HS-27A (cell line): ENCODE data around the gene NKAPL.

ENCODE experiments used
- DNase-seq: peaks from one replicate; pipeline ENCODE4 v3.0.0-alpha.2; 2012; ENCODE audit warnings: low read depth, missing footprints

Gene NKAPL

DNA sequence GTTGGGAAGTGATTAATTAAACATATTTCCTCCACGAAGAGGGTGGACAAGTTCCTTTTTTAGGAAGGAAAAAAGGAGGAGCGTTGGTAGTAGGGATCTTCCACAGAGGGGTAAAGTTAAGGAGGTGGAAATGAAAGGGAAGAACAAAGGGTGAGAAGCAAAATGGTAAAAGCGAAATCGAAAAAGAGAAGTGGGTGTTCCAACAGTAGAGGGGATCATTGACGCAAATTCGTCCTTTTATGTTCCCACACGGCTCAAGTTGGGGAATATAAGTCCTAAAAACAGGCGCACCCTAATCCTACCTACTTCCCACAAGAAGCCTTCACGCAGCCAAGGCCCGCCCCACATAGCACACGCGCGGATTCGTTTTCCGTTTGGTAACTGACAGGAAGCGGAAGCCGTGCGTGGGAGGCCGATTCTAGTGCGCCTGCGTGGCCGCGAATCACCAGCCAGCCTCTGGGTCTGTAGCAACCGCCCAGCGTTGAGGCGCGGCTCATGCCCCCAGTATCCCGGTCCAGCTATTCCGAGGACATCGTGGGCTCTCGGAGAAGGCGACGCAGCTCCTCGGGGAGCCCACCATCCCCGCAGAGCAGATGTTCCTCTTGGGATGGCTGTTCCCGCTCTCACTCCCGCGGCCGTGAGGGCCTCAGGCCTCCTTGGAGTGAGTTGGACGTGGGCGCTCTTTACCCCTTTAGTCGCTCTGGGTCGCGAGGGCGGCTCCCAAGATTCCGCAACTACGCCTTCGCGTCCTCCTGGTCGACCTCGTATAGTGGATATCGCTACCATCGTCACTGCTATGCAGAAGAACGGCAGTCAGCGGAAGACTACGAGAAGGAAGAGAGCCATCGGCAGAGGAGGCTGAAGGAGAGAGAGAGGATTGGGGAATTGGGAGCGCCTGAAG lies at the start of gene NKAPL:
Gene NKAPL, plus strand, starts transcription at position 421 of the 901 bp plus-strand sequence. Its CDS starts 75 bp downstream, at position 496.
- DNase-seq: no peak

DNA sequence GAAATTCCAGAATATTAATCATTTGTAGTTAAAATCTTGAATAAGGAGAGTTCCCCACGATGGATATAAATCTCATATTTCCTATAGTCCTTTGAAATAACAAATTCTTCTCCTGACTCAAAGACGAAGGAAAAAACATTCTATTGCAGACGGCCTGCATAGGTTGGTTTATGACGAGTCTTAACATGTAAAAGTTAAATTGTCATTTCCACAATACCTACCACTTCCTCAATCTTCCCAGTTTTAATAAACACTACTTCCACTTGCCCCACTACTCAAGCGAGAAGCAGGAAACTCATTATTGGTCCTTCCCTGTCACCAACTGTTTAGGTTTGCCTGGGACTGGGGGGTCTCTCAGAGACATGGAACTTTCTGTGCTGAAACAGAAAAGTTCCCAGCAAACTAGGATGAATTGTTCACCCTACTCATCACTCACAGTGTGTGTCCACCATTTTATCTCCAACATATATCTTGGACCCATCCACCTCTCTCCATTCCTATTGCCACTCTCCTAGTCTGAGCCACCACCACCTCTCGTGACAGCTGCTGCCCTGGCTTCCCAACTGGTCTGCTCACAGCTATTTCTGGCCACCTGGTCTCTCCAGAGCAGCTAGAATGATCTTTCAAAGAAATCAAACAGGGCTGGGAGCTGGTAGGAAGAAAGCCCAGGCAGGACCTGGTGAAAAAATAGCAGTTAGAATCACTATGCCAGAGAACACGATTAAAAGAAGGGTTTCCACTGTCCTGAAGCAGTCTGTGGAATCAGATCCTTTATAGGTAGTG lies 49.2 kb upstream of the NKAPL start:
- DNase-seq: no peak

GRCh38 chr6:28211840-28212509 lies 47.1 kb upstream of the NKAPL start:
- DNase-seq: no peak

- DNase-seq: peak; percentile 88
Measured at GRCh38 chr6:28212510-28213212, 46.4 kb upstream of the NKAPL start.

DNA sequence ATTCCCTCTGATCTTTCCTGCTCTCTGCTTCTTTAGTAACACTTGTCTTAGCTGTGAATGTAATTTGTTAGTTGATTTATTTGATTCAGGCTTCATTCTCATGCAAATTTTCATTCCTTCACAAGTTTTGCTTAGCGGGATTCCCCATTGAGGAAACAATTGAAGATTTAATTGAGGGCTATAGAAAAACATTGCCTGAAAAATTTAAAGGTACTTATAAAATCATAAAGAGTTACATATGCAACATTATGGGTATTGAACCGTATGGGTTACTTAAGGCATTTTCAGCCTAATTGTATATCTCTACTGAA lies 45.9 kb upstream of the NKAPL start:
- no peak for DNase-seq

GRCh38 chr6:28215425-28215824 lies 43.7 kb upstream of the NKAPL start:
- no peak for DNase-seq

DNA sequence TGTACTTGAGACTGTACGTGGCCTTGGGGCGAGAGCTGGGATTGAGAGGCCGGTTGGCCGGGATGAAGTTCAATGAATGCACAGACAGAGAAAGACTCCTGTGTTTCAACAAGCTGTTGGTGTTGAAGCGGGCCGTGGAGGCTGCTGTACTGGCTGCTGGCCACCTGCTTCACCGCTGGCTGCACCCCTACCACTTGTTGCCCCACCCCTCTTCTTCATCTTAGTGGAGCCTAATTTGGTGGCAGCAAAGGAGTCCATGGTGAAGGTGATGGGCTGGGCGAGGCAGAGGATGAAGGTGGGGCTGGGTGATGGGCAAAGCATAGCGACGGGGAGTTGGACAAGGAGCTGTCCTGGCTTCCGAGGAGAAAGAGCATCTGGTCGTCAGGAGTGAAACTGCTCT lies 41.2 kb upstream of the NKAPL start:
- no peak for DNase-seq

- DNase-seq: no peak
Measured at GRCh38 chr6:28218312-28219248, 40.5 kb upstream of the NKAPL start.

- no peak for DNase-seq
Measured at GRCh38 chr6:28220257-28221133, 38.6 kb upstream of the NKAPL start.

DNA sequence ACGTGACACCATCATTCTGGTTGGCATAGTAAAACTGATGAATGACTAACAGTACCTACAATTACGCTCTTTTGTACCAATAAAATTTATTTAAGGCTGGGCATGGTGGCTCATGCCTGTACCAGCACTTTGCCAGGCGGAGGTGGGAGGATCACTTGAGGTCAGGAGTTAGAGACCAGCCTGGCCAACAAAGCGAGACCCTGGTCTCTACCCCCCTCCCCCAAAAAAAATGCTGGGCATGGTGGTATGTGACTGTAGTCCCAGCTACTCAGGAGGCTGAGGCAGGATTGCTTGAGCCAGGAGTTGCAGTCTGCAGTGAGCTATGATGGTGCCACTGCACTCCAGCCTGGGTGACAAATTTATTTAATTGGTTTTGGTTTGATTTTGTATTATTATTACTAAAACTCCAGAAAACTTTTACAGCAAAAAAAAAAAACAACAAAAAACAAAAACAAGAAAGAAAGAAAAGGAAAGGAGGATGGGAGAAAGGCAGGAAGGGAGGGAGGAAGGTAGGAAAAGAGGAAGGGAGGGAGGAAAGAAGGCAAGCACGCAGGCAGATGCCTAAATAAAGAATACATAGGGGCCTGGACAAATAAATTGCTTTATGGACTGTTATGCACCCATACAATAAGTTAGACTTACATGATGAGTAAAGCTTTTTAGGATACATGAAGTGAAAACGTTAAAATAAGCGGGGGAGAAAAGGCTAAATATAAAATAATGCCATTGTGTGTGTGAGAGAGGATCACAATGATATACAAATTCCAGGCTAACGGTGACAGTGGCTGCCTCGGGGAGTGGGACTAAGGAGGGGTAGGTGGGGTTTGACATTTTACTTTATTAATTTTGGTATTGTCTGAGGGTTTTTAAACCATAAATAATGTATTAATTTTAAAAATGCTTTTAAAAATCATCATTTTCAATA lies 34.7 kb upstream of the NKAPL start:
- DNase-seq: no peak

DNA sequence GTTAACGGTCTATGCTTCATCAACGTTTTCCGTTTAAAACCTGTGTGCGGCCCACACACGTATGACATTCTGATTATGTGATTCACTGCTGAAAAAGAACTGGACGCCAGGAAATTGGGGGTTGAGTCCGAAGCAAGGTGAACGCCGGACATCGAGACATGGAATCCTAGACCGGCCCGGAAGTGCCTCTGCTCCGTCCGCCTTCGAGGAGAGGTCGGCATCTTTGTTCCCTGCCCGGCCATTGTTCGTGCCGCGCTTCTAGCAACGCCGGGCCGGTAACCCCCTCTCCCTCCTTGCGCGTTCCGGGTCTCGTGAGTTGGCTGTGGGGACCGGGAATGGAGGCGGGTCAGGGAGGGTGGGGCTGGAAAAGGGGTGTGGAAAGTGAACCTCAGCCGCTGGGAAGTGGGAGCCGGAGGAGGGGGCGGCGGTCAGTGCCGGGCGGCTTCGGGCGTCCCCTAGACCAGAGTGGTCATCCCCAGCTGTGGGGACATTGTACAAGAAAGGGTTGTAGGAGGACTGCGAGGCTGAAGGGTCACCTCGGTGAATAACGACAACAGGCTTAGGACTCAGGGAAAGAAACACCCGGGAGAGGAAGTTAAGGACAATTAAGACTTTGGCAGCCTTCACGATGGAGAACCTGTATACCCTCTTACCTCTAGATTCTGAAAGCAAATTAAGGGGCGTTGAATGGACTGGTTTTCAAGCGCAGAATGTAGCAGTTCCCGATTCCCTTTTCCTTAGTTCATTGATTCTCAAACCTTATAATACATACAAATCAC lies 33.9 kb upstream of the NKAPL start, which contains the start of gene ZSCAN9:
Gene ZSCAN9, plus strand, starts transcription at position 220 of the 779 bp plus-strand sequence. CDS start 1,810 bp downstream, outside the sequence.
- peak; percentile 91 for DNase-seq

DNA sequence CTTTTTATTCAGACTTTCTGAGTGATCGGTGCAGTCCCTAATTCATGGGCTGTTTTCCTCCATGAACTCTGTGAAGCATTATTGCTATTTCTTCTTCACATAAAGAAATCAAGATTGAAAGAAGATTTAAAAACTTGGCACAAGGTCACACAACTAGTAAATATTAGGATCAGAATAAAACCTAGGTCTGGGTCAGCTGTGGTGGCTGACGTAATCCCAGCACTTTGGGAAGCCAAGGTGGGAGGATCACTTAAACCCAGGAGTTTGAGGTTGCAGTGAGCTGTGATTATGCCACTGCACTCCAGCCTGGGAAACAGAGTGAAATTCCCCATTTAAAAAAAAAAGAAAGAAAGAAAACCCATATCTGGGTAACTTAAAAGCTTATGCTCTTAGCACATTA lies 32.6 kb upstream of the NKAPL start:
- DNase-seq: no peak

- no peak for DNase-seq
Measured at GRCh38 chr6:28232785-28233184, 26.3 kb upstream of the NKAPL start.

GRCh38 chr6:28235912-28236452 lies 23.1 kb upstream of the NKAPL start:
- DNase-seq: no peak

DNA sequence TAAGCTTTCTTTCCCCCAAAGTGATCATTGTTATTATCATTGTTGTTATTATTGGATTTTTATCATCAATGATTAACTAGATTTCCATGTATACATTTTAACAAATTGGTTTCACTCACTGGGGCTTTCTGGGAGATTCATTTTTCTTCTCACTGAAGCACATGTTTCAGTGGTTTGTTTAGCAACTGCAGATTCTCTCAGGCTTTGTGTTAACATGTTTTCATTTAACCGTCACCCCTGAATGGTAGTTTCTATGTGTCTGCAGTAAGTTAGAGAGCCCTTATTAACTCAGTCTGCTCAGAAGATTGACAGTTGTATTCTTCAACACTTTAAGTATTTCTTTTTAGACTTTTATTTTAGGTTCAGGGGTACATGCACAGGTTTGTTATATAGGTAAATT lies 19.5 kb upstream of the NKAPL start:
- DNase-seq: no peak

DNA sequence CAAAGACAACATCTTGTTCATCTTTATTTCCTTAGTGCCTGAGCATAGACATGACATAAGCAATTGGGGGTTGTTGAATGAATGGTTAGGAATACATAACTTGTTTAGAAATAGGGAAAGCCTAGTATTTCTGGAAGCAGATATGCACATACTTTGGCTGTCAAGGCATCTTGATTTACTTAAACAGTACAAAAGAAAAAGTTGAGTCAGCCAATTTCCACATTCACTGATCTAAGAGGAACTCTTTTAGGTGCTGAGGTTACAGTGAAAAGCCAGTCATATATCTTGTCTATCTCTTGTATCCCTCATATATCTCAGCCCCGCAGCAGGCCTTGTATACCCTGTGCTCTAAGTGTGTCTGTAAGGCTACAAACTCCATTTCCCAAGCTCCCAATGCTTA lies 18.6 kb upstream of the NKAPL start:
- DNase-seq: no peak

GRCh38 chr6:28243946-28244345 lies 15.2 kb upstream of the NKAPL start:
- DNase-seq: no peak
